K562 (cell line): ENCODE data around the gene CSAG2. TPM values are rescaled to one million over a fixed set of nuclear protein-coding genes. Genes with fewer than 3 reads are reported as not detected.

Experiments
- ATAC-seq: fragments of 200-7000 bp; cut with Tn5 transposase; 3 replicates; pipeline ENCODE4 v1.9.1; 2020; ENCODE audit warnings: moderate library complexity
- BruUV-seq: library from RNA; stranded (reverse); fragments of 400-500 nt; replicated peaks from 2 replicates; lab custom pipeline; 2021; lab: Mats Ljungman, UMichigan
- CTCF ChIA-PET: fragments of 300-600 bp; formaldehyde crosslinking; extraction: SDS; loops from one replicate; lab custom pipeline; 2021; ENCODE audit warnings: low intra/inter-chr PET ratio; lab: Yijun Ruan, JAX
- POLR2A ChIA-PET: fragments of 300-600, 350-650 bp; sonication (Branson Sonifier 250); formaldehyde crosslinking; extraction: SDS; loops from one replicate; lab custom pipeline; 2021; ENCODE audit warnings: antibody characterized with exemption, inconsistent platforms; lab: Yijun Ruan, JAX
- DNase-seq, 4 experiments: peaks; one replicate each; pipeline versions ENCODE4 v3.0.0 to v3.0.0-alpha.2; 2011 to 2018; ENCODE audit warnings: low spot score in 3 of 4, mixed read lengths in 3 of 4; ENCODE audit errors: extremely low read depth in 1 of 4
- FAIRE-seq: peaks from 2 replicates; lab custom pipeline; 2011; peaks lifted over from hg19 to GRCh38; lab: Jason Lieb, UNC
- H2AFZ ChIP-seq: 2 replicates; pipeline ENCODE4 v1.6.0; 2011; ENCODE audit warnings: low read depth, low read length, control low read depth, inconsistent platforms
- H3K27ac ChIP-seq: fragments of 200-600 bp; 3 replicates; pipeline ENCODE4 v1.8.0; 2011; ENCODE audit warnings: low read depth, mild to moderate bottlenecking, control low read depth, inconsistent platforms, low read length, moderate library complexity, mixed read lengths; ENCODE audit errors: extremely low read depth
- H3K27me3 ChIP-seq, 2 experiments: fragments of 300-600 bp in 1 of 2; 2 replicates in 1 of 2; 3 replicates in 1 of 2; pipeline versions ENCODE4 v1.6.0 to v1.8.0; 2011; ENCODE audit warnings: inconsistent platforms in 2 of 2, low read length in 2 of 2, mild to moderate bottlenecking in 1 of 2, mixed read lengths in 1 of 2, moderate library complexity in 1 of 2; ENCODE audit not compliant: control insufficient read depth in 2 of 2, insufficient read depth in 2 of 2
- H3K36me3 ChIP-seq: fragments of 300-600 bp; 3 replicates; pipeline ENCODE4 v1.8.0; 2011; ENCODE audit warnings: mild to moderate bottlenecking, low read length, inconsistent platforms; ENCODE audit not compliant: control insufficient read depth, insufficient read depth
- H3K4me1 ChIP-seq, 2 experiments: fragments of 200-600 bp in 1 of 2; replicated peaks in 1 of 2; 2 replicates in 1 of 2; 3 replicates in 1 of 2; pipeline versions ENCODE4 v1.5.1 to v1.8.0; 2011; ENCODE audit warnings: inconsistent platforms in 2 of 2, low read length in 2 of 2, mild to moderate bottlenecking in 1 of 2, mixed read lengths in 1 of 2, moderate library complexity in 1 of 2; ENCODE audit not compliant: control insufficient read depth in 2 of 2, insufficient read depth in 2 of 2
- H3K4me2 ChIP-seq: 2 replicates; pipeline ENCODE4 v1.6.1; 2011; ENCODE audit warnings: low read length, control low read depth, inconsistent platforms, mixed read lengths; ENCODE audit not compliant: insufficient read depth
- H3K4me3 ChIP-seq: fragments of 200-600 bp; sonication (generic), shearing (Covaris generic); 2 replicates; pipeline ENCODE4 v1.5.1; 2016; ENCODE audit warnings: control low read depth, inconsistent platforms
- H3K79me2 ChIP-seq: fragments of 200-600 bp; 3 replicates; pipeline ENCODE4 v1.8.0; 2011; ENCODE audit warnings: low read length, inconsistent platforms; ENCODE audit not compliant: control insufficient read depth, insufficient read depth
- H3K9ac ChIP-seq, 2 experiments: 2 replicates each; pipeline versions ENCODE4 v1.6.0 to v1.6.1; 2011; ENCODE audit warnings: low read depth in 2 of 2, low read length in 2 of 2, control low read depth in 1 of 2, inconsistent platforms in 1 of 2, mild to moderate bottlenecking in 1 of 2, mixed read lengths in 1 of 2; ENCODE audit not compliant: insufficient read depth in 1 of 2
- H3K9me1 ChIP-seq: one replicate; pipeline ENCODE4 v1.6.0; 2011; ENCODE audit warnings: inconsistent platforms, mild to moderate bottlenecking, low read length, moderate library complexity; ENCODE audit not compliant: control insufficient read depth, insufficient read depth
- H3K9me3 ChIP-seq: replicated peaks from 2 replicates; pipeline ENCODE4 v1.5.1; 2011; ENCODE audit warnings: low read depth, low read length, inconsistent platforms; ENCODE audit not compliant: control insufficient read depth, insufficient read depth
- H4K20me1 ChIP-seq: replicated peaks from 2 replicates; pipeline ENCODE4 v1.6.1; 2011; ENCODE audit warnings: low read length, inconsistent platforms, mixed read lengths; ENCODE audit not compliant: control insufficient read depth, insufficient read depth
- CHD2 ChIP-seq: IDR thresholded peaks from 2 replicates; pipeline ENCODE4 v1.6.1; 2011; ENCODE audit warnings: low read depth, low read length
- E2F8 ChIP-seq: fragments of 450-650 bp; IDR thresholded peaks from 2 replicates; pipeline ENCODE4 v1.7.1; 2018; ENCODE audit warnings: mild to moderate bottlenecking, low read depth; ENCODE audit not compliant: partially characterized antibody
- EP400 ChIP-seq: fragments of 450-650 bp; IDR thresholded peaks from 2 replicates; pipeline ENCODE4 v1.6.1; 2017; ENCODE audit warnings: antibody characterized with exemption, mild to moderate bottlenecking, moderate library complexity
- L3MBTL2 ChIP-seq: fragments of 450-650 bp; IDR thresholded peaks from 2 replicates; pipeline ENCODE4 v1.6.1; 2016; ENCODE audit warnings: mild to moderate bottlenecking, moderate library complexity
- RBM14 ChIP-seq: fragments of 200-400 bp; formaldehyde crosslinking; IDR thresholded peaks from 2 replicates; pipeline ENCODE4 v1.6.1; 2018; ENCODE audit warnings: low read depth, mild to moderate bottlenecking, low read length, moderate library complexity, borderline replicate concordance; ENCODE audit not compliant: insufficient read depth
- TFAM ChIP-seq: fragments of 250-450 bp; sonication (Bioruptor Pico); conservative IDR thresholded peaks from 2 replicates; pipeline ENCODE4 v1.5.0; 2021; ENCODE audit warnings: mild to moderate bottlenecking, moderate library complexity
- THRA ChIP-seq: fragments of 450-650 bp; IDR thresholded peaks from 2 replicates; pipeline ENCODE4 v1.6.1; 2017; ENCODE audit warnings: mild to moderate bottlenecking, moderate library complexity
- VEZF1 ChIP-seq: fragments of 200-800 bp; sonication (Bioruptor generic); IDR thresholded peaks from 2 replicates; pipeline ENCODE4 v1.6.1; 2017; ENCODE audit warnings: missing genetic modification characterization, missing compliant biosample characterization
- ZFP36 ChIP-seq: fragments of 150-350 bp; IDR thresholded peaks from 2 replicates; pipeline ENCODE4 v1.6.1; 2018; ENCODE audit warnings: low read length, low read depth; ENCODE audit not compliant: partially characterized antibody
- ZNF398 ChIP-seq: fragments of 250-450 bp; sonication (Bioruptor Pico); IDR thresholded peaks from 2 replicates; pipeline ENCODE4 v1.8.0; 2021; ENCODE audit warnings: moderate library complexity, mild to moderate bottlenecking, inconsistent platforms
- ZNF740 ChIP-seq, 3 experiments: fragments of 200-800 bp in 1 of 3; sonication (Bioruptor generic) in 1 of 3; sonication (generic) in 1 of 3; formaldehyde crosslinking in 1 of 3; IDR thresholded peaks; 2 replicates each; pipeline versions ENCODE4 v1.6.1 to v1.8.0; 2016 to 2022; ENCODE audit warnings: mild to moderate bottlenecking in 2 of 3, missing compliant biosample characterization in 2 of 3, missing genetic modification characterization in 2 of 3, missing genetic modification reagents in 1 of 3
- whole genome bisulfite sequencing: fragments of 100-300 bp; shearing (Covaris generic); methylation state at CpG from one replicate; pipeline ENCODE4 v1.1.6; 2016; ENCODE audit warnings: low coverage, mixed read lengths; ENCODE audit not compliant: insufficient coverage; ENCODE audit errors: missing lambda C conversion rate; 5-methylcytosine and 5-hydroxymethylcytosine counted together
- in situ Hi-C: fragments of 300-500 bp; cut with MboI; formaldehyde crosslinking; loops from 4 replicates; pipeline ENCODE4 v1.15.0; 2018; ENCODE audit warnings: inconsistent platforms, mixed read lengths
- intact Hi-C: fragments of 100-400 bp; cut with micrococcal nuclease; formaldehyde crosslinking; loops from 2 replicates; pipeline ENCODE4 v1.14.2; 2022
- polyA plus RNA-seq, 8 experiments: library from polyadenylated mRNA; depleted of rRNA in 4 of 8; stranded (reverse) in 5 of 8; unstranded in 3 of 8; fragments of >200 nt; fragmentation: Nextera tagmentation in 2 of 8; fragmentation: Illumina TruSeq in 1 of 8; extraction: Ambion mirVana in 2 of 8; extraction: Trizol in 1 of 8; gene quantifications; 2 replicates each; pipeline versions ENCODE4 v1.2.1 to v1.2.3, GENCODE V29; 2011 to 2014; ENCODE audit warnings: inconsistent platforms in 1 of 8, missing spikeins in 1 of 8
- total RNA-seq, 7 experiments: library from RNA; depleted of rRNA in 6 of 7; stranded (reverse); fragments of >200 nt in 6 of 7; fragmentation: Illumina TruSeq in 2 of 7; extraction: Trizol in 2 of 7; gene quantifications; 2 replicates each; pipeline versions ENCODE4 v1.2.1 to v1.2.3, GENCODE V29; 2011 to 2021; ENCODE audit warnings: low replicate concordance in 1 of 7

CSAG2 gene
- total and polyA plus RNA-seq, 9 of the 15 experiments (the other 6 are each of a cell fraction or from before 2014, with no cell fraction given) = 0.18 to 0.38 (median 0.27) TPM; not detected in 5

- peak; percentile 78 for FAIRE-seq
- Histone ChIP-seq H3K4me1 (peaks cover 0 to 5% of the 10 kb centered on the region in 2 experiments; a peak in 2 of 5 replicates), H3K9me3 (no peaks in the 10 kb centered on the region), H3K27me3 (no peaks in the 10 kb centered on the region), H3K36me3 (peaks cover 30% of the 10 kb centered on the region), H3K27ac (peak within 1 kb of the TSS; percentile 79), H3K9ac (peak within 1 kb of the TSS; percentile 89 to 95), H3K9me1 (no peaks in the 10 kb centered on the region), H2AFZ (peak within 1 kb of the TSS; percentile 69), H3K79me2 (peaks cover 48% of the 10 kb centered on the region), H3K4me3 (peak within 1 kb of the TSS; percentile 77), H3K4me2 (peak within 1 kb of the TSS; percentile 92), H4K20me1 (no peaks in the 10 kb centered on the region)
- intact Hi-C loops (no loop called here), in situ Hi-C loops (no loop called here)
- ChIA-PET CTCF (no interaction called here), POLR2A (interaction anchor here (0.6 to 0.7 kb wide), 2 partner anchors 899 to 1818 kb away, joined by 3 read pairs; no protein-coding TSS in a partner anchor)
- DNase-seq = peak; percentile 75 to 91 (median 80)
- 3% methylated on average over 7 of the region's 21 CpGs for WGBS
- ATAC-seq = peak; percentile 92
- BruUV-seq = no TSS peak
- TF ChIP-seq THRA (no peak), TFAM (CRISPR knock-in tag) (no peak), ZNF740 (CRISPR knock-in tag; IDR thresholded peaks at IDR 0.05) (0 out of 2 replicates have a peak, but pooled peaks have one; percentile 60), ZNF740 (tag; IDR thresholded peaks at IDR 0.05) (peak in 1 of 2 experiments; percentile 46; a peak in 1 of 4 replicates), VEZF1 (peak; percentile 34; the same call in 1 of the 2 replicates), RBM14 (no peak), L3MBTL2 (no peak), ZFP36 (peak; percentile 64), E2F8 (no peak), CHD2 (peak; percentile 95), ZNF398 (CRISPR knock-in tag) (no peak), EP400 (peak; percentile 56; the same call in 1 of the 2 replicates)
These were observed 24.3 kb upstream of the CSAG2 start, which contains the start of the genes CSAG1 and MAGEA12 for GRCh38 chrX:152733261-152733975. CSAG1 (minus strand) TSS chrX:152733721; CDS start chrX:152732460, 1,261 bp downstream. MAGEA12 (plus strand) TSS chrX:152733757; CDS start chrX:152736162, 2,405 bp downstream.
